ENCODE data around the gene NFIA. TPM values are rescaled to one million over a fixed set of nuclear protein-coding genes. Genes with fewer than 3 reads are reported as not detected.

The NFIA gene
- total RNA-seq, 2 donors from 2014 or later: 61.4 to 86.3 TPM

GRCh38 chr1:61344696-61345095 lies 262.3 kb downstream of the NFIA start:
- Histone ChIP-seq H3K4me1 (replicated peaks) (no peaks in the 10 kb centered on the region), H3K9me3 (no peaks in the 10 kb centered on the region), H3K36me3 (no peaks in the 10 kb centered on the region), H3K27ac (no peak overlapping the region), H3K4me3 (no peak overlapping the region), H3K27me3 (replicated peaks; ENCODE audit: insufficient read depth) (no peaks in the 10 kb centered on the region)
- WGBS: 38% methylated on average over 2 of the region's 2 CpGs
- intact Hi-C loops (cut with DNase I): loop anchor here (5.0 to 10.0 kb wide), 2 partner anchors 108 to 510 kb away; no protein-coding TSS in a partner anchor
- no peak for TF ChIP-seq POLR2AphosphoS5 (IDR thresholded peaks at IDR 0.05)
- TF ChIP-seq CTCF (IDR thresholded peaks at IDR 0.05): no peak
- no peak for TF ChIP-seq POLR2A (IDR thresholded peaks at IDR 0.05)
- DNase-seq (ENCODE audit: low spot score): no peak

DNA sequence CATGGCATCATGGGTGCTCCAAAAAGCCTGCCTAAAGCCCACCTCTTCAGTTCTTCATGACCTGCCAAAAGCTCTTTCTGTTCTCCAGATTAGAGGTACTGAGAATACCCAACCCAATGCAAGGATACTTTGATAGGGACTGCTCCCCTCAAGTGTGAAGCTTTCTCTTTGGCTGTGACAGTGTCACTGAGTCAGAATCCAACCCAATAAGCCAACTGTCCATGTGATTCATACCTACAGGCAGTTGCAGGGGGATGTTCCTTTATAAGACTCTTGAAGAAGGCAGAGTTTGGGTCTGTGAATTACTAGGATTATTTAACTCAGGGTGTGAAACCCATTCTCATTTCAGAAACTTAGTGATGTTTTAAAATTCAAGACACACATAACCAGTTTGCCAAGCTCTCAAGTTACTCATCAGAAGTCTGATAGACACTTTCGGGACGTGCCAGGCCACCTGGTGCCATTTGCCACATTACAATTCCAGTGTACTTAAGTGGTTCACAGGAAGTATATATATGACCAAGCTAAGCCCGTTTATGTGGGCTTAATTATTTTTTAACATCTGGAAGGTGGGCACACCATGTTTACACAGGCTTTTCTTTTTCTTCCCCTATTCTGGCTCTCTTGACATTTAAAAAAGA lies 265.8 kb downstream of the NFIA start:
- Histone ChIP-seq H3K4me1 (replicated peaks) (no peaks in the 10 kb centered on the region), H3K27ac (no peak overlapping the region), H3K9me3 (no peaks in the 10 kb centered on the region), H3K27me3 (replicated peaks; ENCODE audit: insufficient read depth) (no peaks in the 10 kb centered on the region), H3K36me3 (no peaks in the 10 kb centered on the region), H3K4me3 (no peak overlapping the region)
- intact Hi-C loops (cut with DNase I): loop anchor here (10.0 kb wide), 1 partner anchor 507 kb away; no protein-coding TSS in a partner anchor
- TF ChIP-seq CTCF (IDR thresholded peaks at IDR 0.05) (no peak), POLR2AphosphoS5 (IDR thresholded peaks at IDR 0.05) (no peak), POLR2A (IDR thresholded peaks at IDR 0.05) (no peak)
- no peak for DNase-seq (ENCODE audit: low spot score)
- WGBS: 69% methylated on average over 3 of the region's 3 CpGs

- TF ChIP-seq CTCF (IDR thresholded peaks at IDR 0.05) (no peak), POLR2A (IDR thresholded peaks at IDR 0.05) (no peak), POLR2AphosphoS5 (IDR thresholded peaks at IDR 0.05) (no peak)
- 47% methylated on average over 3 of the region's 3 CpGs for WGBS
- no peak for DNase-seq (ENCODE audit: low spot score)
- Histone ChIP-seq H3K27me3 (replicated peaks; ENCODE audit: insufficient read depth) (no peaks in the 10 kb centered on the region), H3K4me1 (replicated peaks) (peaks cover 4% of the 10 kb centered on the region), H3K27ac (peak overlapping the region; percentile 12 to 22), H3K4me3 (no peak overlapping the region), H3K36me3 (no peaks in the 10 kb centered on the region), H3K9me3 (no peaks in the 10 kb centered on the region)
- intact Hi-C loops (cut with DNase I): no loop called here
Measured at GRCh38 chr1:61352845-61353435, 270.6 kb downstream of the NFIA start.

GRCh38 chr1:61353797-61354406 lies 271.5 kb downstream of the NFIA start:
- no peak for DNase-seq (ENCODE audit: low spot score)
- Histone ChIP-seq H3K4me1 (replicated peaks) (peaks cover 4% of the 10 kb centered on the region), H3K9me3 (no peaks in the 10 kb centered on the region), H3K27me3 (replicated peaks; ENCODE audit: insufficient read depth) (no peaks in the 10 kb centered on the region), H3K27ac (peak overlapping the region in 1 of 2 donors; percentile 14), H3K36me3 (no peaks in the 10 kb centered on the region), H3K4me3 (no peak overlapping the region)
- 58% methylated on average over 4 of the region's 4 CpGs for WGBS
- intact Hi-C loops (cut with DNase I): no loop called here
- TF ChIP-seq CTCF (IDR thresholded peaks at IDR 0.05) (no peak), POLR2AphosphoS5 (IDR thresholded peaks at IDR 0.05) (no peak), POLR2A (IDR thresholded peaks at IDR 0.05) (no peak)

Data from prostate gland (tissue), 2 donors.